ENCODE measurements around the gene OGFR.

DNA sequence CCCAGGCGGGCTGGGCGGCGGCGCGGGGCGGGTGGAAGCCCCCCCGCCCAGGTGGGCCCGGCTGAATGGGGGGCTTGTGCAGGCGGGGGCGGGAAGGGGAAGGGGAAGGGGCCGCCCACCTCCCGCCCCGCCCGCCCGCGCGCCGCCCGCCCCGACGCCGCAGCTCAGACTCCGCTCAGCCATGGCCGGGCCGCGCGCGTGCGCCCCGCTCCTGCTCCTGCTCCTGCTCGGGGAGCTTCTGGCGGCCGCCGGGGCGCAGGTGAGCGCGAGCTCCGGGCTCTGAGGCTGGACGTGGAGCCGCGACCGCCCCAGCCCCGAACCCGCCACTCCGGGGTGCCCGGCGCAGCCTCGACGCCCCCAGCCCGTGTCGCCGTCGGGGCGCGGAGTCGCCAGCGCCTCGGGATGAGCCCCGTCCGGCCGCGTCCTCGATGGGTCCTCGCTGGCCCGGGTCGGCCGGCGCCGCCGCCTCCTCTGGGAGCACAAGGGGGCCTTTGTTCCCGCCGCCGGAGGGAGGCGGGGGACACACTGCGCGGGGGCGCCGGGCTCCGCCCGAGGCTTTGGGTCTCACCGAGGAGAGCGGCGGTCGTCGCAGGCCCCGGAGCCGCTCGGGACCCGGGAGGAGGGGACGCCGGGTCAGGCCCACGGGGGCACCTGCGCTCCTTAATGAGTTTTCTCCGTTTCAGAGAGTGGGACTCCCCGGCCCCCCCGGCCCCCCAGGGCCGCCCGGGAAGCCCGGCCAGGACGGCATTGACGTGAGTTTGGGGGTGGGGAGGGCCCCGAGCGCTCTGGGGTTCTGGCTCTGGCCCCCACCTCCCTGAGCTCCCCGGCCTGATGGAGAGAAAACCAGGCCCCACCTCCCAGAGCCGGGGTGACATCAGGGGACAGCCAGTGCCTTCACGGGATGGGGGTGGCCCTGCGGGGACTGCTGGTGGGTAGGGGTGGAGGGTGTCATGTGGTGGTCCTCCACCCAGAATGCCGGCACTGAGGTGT, 12.5 kb downstream of the OGFR start, which contains the start of gene COL9A3:
- TF ChIP-seq POLR2A (IDR thresholded peaks at IDR 0.05) = no peak
- TF ChIP-seq, protein P1, sequence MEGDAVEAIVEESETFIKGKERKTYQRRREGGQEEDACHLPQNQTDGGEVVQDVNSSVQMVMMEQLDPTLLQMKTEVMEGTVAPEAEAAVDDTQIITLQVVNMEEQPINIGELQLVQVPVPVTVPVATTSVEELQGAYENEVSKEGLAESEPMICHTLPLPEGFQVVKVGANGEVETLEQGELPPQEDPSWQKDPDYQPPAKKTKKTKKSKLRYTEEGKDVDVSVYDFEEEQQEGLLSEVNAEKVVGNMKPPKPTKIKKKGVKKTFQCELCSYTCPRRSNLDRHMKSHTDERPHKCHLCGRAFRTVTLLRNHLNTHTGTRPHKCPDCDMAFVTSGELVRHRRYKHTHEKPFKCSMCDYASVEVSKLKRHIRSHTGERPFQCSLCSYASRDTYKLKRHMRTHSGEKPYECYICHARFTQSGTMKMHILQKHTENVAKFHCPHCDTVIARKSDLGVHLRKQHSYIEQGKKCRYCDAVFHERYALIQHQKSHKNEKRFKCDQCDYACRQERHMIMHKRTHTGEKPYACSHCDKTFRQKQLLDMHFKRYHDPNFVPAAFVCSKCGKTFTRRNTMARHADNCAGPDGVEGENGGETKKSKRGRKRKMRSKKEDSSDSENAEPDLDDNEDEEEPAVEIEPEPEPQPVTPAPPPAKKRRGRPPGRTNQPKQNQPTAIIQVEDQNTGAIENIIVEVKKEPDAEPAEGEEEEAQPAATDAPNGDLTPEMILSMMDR (IDR thresholded peaks at IDR 0.05) = no peak

Measured in Peyer's patch (tissue), 4 donors.